Trophoblast cell (in vitro differentiated cells and primary cell): ENCODE data around the gene ABITRAM.
"Not testable (repeated sequence)": the region's sequence is repeated elsewhere in the genome, so short reads cannot be mapped to it uniquely, and the experiment has no call there.

Source experiments
- DNase-seq, 2 donors: peaks; one replicate each; pipeline ENCODE4 v3.0.0-alpha.2; 2016
- H2AFZ ChIP-seq: 2 replicates; pipeline ENCODE4 v1.6.1; 2013; ENCODE audit warnings: low read length, moderate library complexity, mild to moderate bottlenecking; ENCODE audit not compliant: insufficient read depth, poor library complexity
- H2AK5ac ChIP-seq: 2 replicates; pipeline ENCODE4 v1.6.1; 2013; ENCODE audit warnings: mild to moderate bottlenecking, low read length
- H2BK120ac ChIP-seq: 2 replicates; pipeline ENCODE4 v1.6.1; 2013; ENCODE audit warnings: low read length, mild to moderate bottlenecking, moderate library complexity; ENCODE audit not compliant: insufficient read depth, poor library complexity
- H2BK12ac ChIP-seq: 2 replicates; pipeline ENCODE4 v1.6.1; 2013; ENCODE audit warnings: mild to moderate bottlenecking, low read length, moderate library complexity
- H2BK5ac ChIP-seq: 2 replicates; pipeline ENCODE4 v1.6.1; 2013; ENCODE audit warnings: low read length, low read depth, moderate library complexity, mild to moderate bottlenecking; ENCODE audit not compliant: poor library complexity
- H3K14ac ChIP-seq: 2 replicates; pipeline ENCODE4 v1.6.1; 2013; ENCODE audit warnings: mild to moderate bottlenecking, low read length
- H3K18ac ChIP-seq: 2 replicates; pipeline ENCODE4 v1.6.1; 2013; ENCODE audit warnings: mild to moderate bottlenecking, low read length
- H3K23ac ChIP-seq: 2 replicates; pipeline ENCODE4 v1.6.1; 2013; ENCODE audit warnings: low read length
- H3K27ac ChIP-seq: 2 replicates; pipeline ENCODE4 v1.5.1; 2013; ENCODE audit warnings: low read depth, mild to moderate bottlenecking, inconsistent platforms, low read length, moderate library complexity
- H3K27me3 ChIP-seq: 2 replicates; pipeline ENCODE4 v1.6.1; 2013; ENCODE audit warnings: inconsistent platforms, mild to moderate bottlenecking, low read length, moderate library complexity; ENCODE audit not compliant: insufficient read depth
- H3K36me3 ChIP-seq, 2 experiments: 1 replicate in 1 of 2; 2 replicates in 1 of 2; pipeline ENCODE4 v1.6.1; 2013; ENCODE audit warnings: low read length in 2 of 2, mild to moderate bottlenecking in 2 of 2, moderate library complexity in 1 of 2; ENCODE audit not compliant: insufficient read depth in 2 of 2, control insufficient read depth in 1 of 2
- H3K4ac ChIP-seq: 2 replicates; pipeline ENCODE4 v1.6.1; 2013; ENCODE audit warnings: low read depth, mild to moderate bottlenecking, low read length, moderate library complexity
- H3K4me1 ChIP-seq, 2 experiments: 1 replicate in 1 of 2; 2 replicates in 1 of 2; pipeline ENCODE4 v1.6.1; 2013; ENCODE audit warnings: low read length in 2 of 2, mild to moderate bottlenecking in 2 of 2, moderate library complexity in 1 of 2; ENCODE audit not compliant: insufficient read depth in 2 of 2, control insufficient read depth in 1 of 2
- H3K4me2 ChIP-seq: 2 replicates; pipeline ENCODE4 v1.6.1; 2013; ENCODE audit warnings: inconsistent platforms, mild to moderate bottlenecking, low read length, moderate library complexity
- H3K4me3 ChIP-seq: 2 replicates; pipeline ENCODE4 v1.5.1; 2013; ENCODE audit warnings: mild to moderate bottlenecking, low read depth, low read length, inconsistent platforms
- H3K79me1 ChIP-seq: one replicate; pipeline ENCODE4 v1.6.1; 2013; ENCODE audit warnings: low read length
- H3K79me2 ChIP-seq: 2 replicates; pipeline ENCODE4 v1.6.1; 2013; ENCODE audit warnings: low read length, mild to moderate bottlenecking; ENCODE audit not compliant: control insufficient read depth, insufficient read depth, poor library complexity
- H3K9ac ChIP-seq: 2 replicates; pipeline ENCODE4 v1.6.1; 2013; ENCODE audit warnings: mild to moderate bottlenecking, low read length
- H3K9me3 ChIP-seq: 2 replicates; pipeline ENCODE4 v1.6.1; 2013; ENCODE audit warnings: low read depth, mild to moderate bottlenecking, control low read depth, inconsistent platforms, low read length; ENCODE audit not compliant: insufficient read depth
- H4K12ac ChIP-seq: 2 replicates; pipeline ENCODE4 v1.6.1; 2013; ENCODE audit warnings: low read depth, mild to moderate bottlenecking, low read length, moderate library complexity
- H4K8ac ChIP-seq: 2 replicates; pipeline ENCODE4 v1.6.1; 2013; ENCODE audit warnings: low read depth, mild to moderate bottlenecking, low read length, moderate library complexity
- H4K91ac ChIP-seq: one replicate; pipeline ENCODE4 v1.6.1; 2013; ENCODE audit warnings: low read depth, mild to moderate bottlenecking, low read length, moderate library complexity
- WGBS: extraction: QIAGEN DNeasy Blood & Tissue Kit; methylation state at CpG from one replicate; pipeline ENCODE4 v1.1.7; 2013; ENCODE audit warnings: missing lambda C conversion rate; ENCODE audit not compliant: insufficient read length, insufficient coverage; ENCODE audit errors: extremely low coverage; 5-methylcytosine and 5-hydroxymethylcytosine counted together

ABITRAM gene

GRCh38 chr9:108963459-108964143 lies 29.4 kb downstream of the ABITRAM start:
- Histone ChIP-seq H3K4me1 (peaks cover 0 to 2% of the 10 kb centered on the region in 2 experiments), H4K91ac (no peak overlapping the region), H3K79me1 (no peaks in the 10 kb centered on the region), H3K27ac (peak overlapping the region; percentile 16), H2AK5ac (no peak overlapping the region), H2BK12ac (no peak overlapping the region), H4K8ac (no peak overlapping the region), H3K9me3 (no peaks in the 10 kb centered on the region), H3K9ac (no peak overlapping the region), H3K23ac (no peak overlapping the region), H4K12ac (no peak overlapping the region), H2BK5ac (no peak overlapping the region), H3K36me3 (peaks cover 2 to 4% of the 10 kb centered on the region in 2 experiments), H2BK120ac (no peak overlapping the region), H2AFZ (no peak overlapping the region), H3K27me3 (no peaks in the 10 kb centered on the region), H3K4me3 (no peak overlapping the region), H3K4ac (no peak overlapping the region), H3K18ac (no peak overlapping the region), H3K14ac (no peak overlapping the region), H3K4me2 (no peak overlapping the region), H3K79me2 (no peaks in the 10 kb centered on the region)
- WGBS, result no CpG with 5 or more reads among the region's 4 CpGs
- peak; percentile 33 to 58 for DNase-seq

GRCh38 chr9:108967916-108968315 lies 33.7 kb downstream of the ABITRAM start:
- no peak overlapping the region for H2BK5ac ChIP-seq
- no peak overlapping the region for H3K4me3 ChIP-seq
- H2AFZ ChIP-seq, result no peak overlapping the region
- H3K79me2 ChIP-seq, result no peaks in the 10 kb centered on the region
- no peak overlapping the region for H4K8ac ChIP-seq
- no peaks in the 10 kb centered on the region for H3K79me1 ChIP-seq
- H3K4ac ChIP-seq, result no peak overlapping the region
- H3K27ac ChIP-seq, result no peak overlapping the region
- no peak overlapping the region for H3K14ac ChIP-seq
- no peak overlapping the region for H2BK120ac ChIP-seq
- DNase-seq, result no peak
- no peak overlapping the region for H2BK12ac ChIP-seq
- peaks cover 8 to 12% of the 10 kb centered on the region in 2 experiments for H3K36me3 ChIP-seq
- H3K27me3 ChIP-seq, result no peaks in the 10 kb centered on the region
- no peak overlapping the region for H3K4me2 ChIP-seq
- H3K4me1 ChIP-seq, result peaks cover 0 to 2% of the 10 kb centered on the region in 2 experiments
- no peak overlapping the region for H3K23ac ChIP-seq
- no peak overlapping the region for H4K91ac ChIP-seq
- no peak overlapping the region for H3K9ac ChIP-seq
- H4K12ac ChIP-seq, result no peak overlapping the region
- H2AK5ac ChIP-seq, result no peak overlapping the region
- no peaks in the 10 kb centered on the region for H3K9me3 ChIP-seq
- H3K18ac ChIP-seq, result no peak overlapping the region

- H2AK5ac ChIP-seq, H2AFZ ChIP-seq, H2BK120ac ChIP-seq, H3K23ac ChIP-seq, H3K14ac ChIP-seq, H2BK5ac ChIP-seq, H3K79me2 ChIP-seq, H3K79me1 ChIP-seq, H3K9me3 ChIP-seq, H3K18ac ChIP-seq, H3K4ac ChIP-seq, DNase-seq, H3K27ac ChIP-seq, H4K8ac ChIP-seq, H3K4me2 ChIP-seq, H2BK12ac ChIP-seq, H3K4me3 ChIP-seq, H4K12ac ChIP-seq, H4K91ac ChIP-seq, H3K4me1 ChIP-seq, H3K36me3 ChIP-seq, H3K27me3 ChIP-seq, H3K9ac ChIP-seq: not testable (repeated sequence)
- no CpG with 5 or more reads among the region's 2 CpGs for WGBS
Measured at GRCh38 chr9:108971392-108971791, 37.2 kb downstream of the ABITRAM start.

- Histone ChIP-seq H2AFZ (no peak overlapping the region), H3K79me2 (no peaks in the 10 kb centered on the region), H3K27ac (no peak overlapping the region), H4K8ac (no peak overlapping the region), H3K23ac (no peak overlapping the region), H2BK120ac (no peak overlapping the region), H3K79me1 (no peaks in the 10 kb centered on the region), H3K18ac (no peak overlapping the region), H2AK5ac (no peak overlapping the region), H4K12ac (no peak overlapping the region), H3K14ac (no peak overlapping the region), H3K4ac (no peak overlapping the region), H3K4me2 (no peak overlapping the region), H3K4me3 (no peak overlapping the region), H2BK12ac (no peak overlapping the region), H3K9me3 (no peaks in the 10 kb centered on the region), H4K91ac (no peak overlapping the region), H3K27me3 (no peaks in the 10 kb centered on the region), H3K9ac (no peak overlapping the region), H3K4me1 (no peaks in the 10 kb centered on the region), H2BK5ac (no peak overlapping the region), H3K36me3 (peaks cover 7 to 10% of the 10 kb centered on the region in 2 experiments)
- DNase-seq, result no peak
- WGBS, result no CpG with 5 or more reads among the region's 3 CpGs
Measured at GRCh38 chr9:108972186-108972585, 38.0 kb downstream of the ABITRAM start.
